Stimulated activated CD4-positive, alpha-beta T cell treated with anti-CD3 and anti-CD28 coated beads, TNF-alpha, amount 100 ng/mL, for 4 hours (primary cell): ENCODE results near the gene MADD.

ENCODE experiments used
- DNase-seq, 3 experiments: peaks; one replicate each; pipeline ENCODE4 v3.0.0-alpha.2; 2020; ENCODE audit warnings: low read depth in 3 of 3

The MADD gene

DNA sequence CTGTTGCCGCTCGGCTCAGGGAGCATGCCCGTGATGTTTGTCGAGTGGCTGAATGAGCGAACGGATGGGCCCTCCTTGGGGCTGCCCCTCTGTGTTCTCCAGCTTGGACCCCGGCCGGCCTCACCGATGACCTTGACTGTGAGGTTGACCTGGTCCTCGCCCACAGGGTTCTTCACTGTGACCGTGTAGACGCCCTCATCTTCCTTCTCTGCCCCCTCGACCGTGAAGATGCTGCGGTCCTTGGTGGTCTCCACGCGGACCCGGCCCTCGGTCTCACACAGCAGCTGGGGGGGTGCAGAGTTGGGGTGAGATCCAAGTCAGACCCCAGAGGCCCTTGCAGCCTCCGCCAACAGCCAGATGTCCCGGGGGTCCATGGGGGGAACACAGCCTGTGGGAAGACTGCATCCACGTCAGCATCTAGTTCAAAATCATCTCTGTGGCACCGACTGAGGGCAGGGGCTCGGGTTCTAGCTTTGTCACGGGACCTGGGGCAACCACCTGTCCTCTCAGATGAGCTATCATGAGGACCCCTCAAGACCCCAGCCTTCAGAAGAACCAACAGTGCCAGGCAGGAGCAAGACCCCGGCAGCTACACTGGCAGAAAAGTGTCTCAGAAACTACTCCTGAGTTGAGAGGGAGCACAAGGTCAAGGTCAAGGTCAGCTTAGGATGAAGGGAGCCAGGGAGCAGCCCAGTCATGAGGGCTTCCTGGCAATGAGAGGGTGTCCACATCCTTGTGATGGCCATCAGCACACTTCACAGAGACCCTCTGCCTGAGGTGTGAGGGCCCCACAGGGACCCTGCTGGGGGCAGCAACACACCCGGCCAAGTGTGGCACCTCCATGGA, 68.7 kb downstream of the MADD start:
- no peak for DNase-seq

DNA sequence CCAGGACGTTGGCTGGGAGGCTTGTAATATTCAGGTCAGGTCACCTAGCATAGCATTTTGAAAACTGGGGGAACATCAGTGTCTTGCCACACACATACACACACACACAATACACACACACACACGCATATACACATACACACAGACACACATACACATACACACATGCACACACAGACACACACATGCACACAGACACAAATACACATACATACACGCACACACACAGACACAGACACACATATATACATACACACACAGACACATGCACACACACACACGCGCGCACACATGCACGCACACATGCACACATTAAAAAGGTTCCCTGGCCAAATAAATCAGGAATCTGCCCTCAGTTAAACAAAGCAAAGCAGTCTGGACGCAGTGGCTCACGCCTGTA, 70.1 kb downstream of the MADD start:
- no peak for DNase-seq

DNA sequence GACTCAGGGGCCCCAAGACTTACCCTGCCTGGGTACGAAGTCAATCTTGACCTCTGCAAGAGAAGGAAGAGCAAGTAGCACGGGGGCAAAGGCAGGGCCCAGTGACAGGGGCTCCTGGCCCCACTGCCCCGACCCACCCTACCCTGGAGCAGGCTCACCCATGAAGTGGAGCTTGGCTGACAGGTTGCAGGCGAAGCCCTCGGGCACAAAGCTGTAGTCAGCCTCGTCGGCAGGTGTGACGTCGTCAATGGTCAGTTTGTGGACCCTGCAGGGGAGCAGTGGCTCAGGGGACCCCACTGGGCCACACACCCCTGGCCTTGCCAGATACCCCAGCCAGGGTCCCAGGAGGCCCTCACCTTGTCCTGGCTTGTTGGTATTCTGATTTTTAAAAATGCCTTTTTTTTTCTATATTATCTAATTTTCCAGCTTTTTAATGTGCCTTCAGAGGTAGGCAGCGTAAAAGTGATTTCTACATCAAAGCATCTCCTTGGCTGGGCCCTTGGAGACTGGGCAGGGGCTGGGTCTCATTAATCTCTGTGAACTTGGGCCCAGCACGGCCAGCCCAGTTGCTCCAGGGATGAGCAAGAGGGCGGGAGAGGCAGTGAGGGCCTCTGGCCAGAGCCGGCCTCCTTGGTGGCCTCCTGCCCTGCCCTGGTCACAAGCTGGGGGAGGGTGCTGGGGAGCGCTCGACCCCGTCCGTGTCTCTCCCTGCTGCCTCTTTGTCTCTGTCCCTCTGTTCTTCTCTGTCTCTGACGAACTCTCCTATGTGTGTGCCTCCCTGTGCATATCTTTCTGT, 71.2 kb downstream of the MADD start:
- DNase-seq: no peak

DNA sequence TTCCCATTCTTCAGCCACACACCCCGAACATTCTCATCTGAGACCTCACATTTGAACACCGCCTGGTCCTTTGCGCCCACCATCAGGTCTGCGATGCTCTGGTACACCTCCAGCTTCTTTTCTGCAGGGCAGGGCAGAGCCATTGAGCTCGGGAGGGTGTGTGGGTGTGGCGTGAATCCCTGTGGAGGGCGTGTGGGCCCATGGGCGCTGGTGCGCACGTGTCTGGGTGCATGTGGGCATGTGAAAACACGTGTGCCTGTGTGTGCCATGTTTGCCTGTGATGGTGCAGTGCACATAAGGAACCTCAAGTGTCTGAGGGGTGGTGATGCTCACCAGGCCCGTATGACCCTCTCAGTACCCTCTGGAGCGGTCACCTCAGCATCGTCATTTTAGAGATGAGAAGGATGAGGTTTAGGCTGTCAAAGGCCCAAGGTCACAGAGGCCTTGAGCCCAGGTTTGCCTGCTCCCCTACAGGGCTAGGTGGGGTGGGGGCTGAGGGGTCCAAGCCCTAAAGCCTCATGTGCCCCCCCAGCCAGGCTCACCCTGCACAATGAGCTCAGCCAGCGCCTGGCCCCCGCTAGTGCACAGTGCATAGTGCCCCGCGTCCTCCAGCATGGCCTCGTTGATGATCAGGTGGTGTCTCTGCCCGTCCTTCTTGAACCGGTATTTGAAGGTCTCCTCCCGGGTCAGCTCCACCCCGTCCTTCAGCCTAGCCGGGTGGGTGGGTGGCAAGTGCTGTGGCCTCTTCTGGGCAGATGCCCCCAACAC, 72.3 kb downstream of the MADD start:
- DNase-seq: no peak

DNA sequence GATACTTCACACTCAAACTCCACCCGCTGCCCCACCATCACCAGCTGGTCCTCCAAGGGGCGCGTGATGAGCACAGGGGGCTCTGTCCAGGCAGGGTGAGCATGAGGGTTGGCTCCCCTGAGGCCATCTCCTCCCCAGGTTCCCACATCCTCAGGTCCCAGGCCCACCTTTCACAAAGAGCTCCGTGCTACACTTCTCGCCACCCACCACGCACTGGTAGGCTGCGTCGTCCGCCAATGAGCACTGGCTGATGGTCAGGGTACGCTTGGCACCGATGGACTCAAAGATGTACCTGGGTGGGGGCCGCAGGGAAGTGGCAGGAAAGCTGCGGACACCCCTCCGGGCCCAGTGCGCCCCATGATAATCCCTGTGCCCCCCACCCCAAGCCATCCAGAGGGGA, 72.9 kb downstream of the MADD start:
- no peak for DNase-seq

DNA sequence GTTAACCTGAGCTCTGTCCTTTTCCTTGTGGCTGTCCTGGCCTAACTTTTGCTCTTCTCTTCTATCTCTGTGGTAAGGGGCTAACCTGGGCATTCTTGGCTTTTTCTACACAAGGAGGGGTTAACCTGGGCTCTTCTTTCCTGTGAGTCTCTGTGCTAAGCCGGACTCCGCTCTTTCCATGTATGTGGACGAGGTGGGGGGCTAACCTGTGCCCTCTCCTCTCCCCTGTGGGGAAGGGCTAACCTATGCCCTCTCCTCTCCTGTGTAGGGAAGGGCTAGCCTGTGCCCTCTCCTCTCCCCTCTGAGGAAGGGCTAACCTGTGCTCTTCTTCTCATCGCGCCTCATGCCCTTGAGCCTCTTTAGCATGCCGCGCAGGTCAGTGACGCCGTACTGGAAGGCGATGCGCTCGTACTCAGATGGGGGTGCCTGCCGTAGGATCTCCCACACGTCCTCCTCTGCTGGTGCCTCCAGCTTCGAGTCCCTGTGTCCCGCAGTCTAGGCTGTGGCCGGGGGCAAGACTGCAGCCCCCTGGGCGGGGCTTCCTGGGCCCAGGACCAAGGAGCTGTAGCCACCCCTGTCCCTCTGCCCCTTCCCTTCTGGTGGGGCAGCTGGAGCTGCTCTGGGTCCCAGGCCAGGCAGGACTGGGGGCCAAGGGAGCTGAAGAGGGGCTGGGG, 76.1 kb downstream of the MADD start:
- DNase-seq: no peak

DNA sequence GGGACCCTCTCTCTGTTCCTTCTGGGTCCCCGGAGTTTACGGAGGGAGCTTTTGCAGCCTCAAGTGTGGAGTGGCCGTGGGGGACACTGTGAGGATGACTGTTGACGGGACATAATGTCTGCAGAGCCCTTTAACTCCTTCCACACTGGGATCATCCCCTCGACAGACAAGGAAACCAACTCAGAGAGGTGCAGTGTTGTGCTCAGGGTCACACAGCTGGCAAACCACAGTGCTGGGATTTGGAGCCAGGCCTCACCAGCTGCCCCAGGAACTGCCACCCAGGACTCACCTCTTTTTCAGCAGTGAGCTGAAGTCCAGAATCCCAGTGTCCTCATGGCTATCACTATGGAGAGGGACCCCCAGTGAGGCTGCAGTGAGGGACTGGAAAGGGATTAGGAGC, 77.2 kb downstream of the MADD start:
- DNase-seq: no peak

DNA sequence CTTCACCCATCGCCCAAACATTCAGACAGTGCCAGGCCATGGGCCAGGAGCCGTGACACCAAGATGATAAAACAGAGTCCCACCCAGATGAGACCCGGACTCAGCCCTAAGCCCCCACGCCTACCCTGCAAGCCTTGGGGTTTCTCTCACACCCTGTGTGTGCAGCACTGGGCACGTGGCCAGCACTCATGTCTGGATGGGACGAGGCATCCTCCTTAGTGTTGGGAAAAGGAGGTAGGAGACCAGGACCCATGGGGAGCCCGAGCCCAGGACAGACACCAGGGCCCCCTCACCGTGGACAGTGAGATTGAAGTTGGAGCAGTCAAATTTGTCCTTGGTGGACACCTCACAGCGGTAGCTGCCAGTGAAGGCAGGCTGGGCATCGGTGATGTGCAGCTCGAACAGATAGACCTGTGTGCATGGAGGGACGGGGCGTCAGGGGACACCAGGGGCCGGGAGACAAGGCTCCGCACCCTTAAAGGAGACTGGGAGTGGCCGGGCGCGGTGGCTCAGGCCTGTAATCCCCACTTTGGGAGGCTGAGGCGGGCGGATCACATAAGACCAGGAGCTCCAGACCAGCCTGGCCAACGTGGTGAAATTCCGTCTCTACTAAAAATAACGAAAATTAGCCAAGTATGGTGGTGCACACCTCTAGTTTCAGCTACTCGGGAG, 78.3 kb downstream of the MADD start:
- no peak for DNase-seq

DNA sequence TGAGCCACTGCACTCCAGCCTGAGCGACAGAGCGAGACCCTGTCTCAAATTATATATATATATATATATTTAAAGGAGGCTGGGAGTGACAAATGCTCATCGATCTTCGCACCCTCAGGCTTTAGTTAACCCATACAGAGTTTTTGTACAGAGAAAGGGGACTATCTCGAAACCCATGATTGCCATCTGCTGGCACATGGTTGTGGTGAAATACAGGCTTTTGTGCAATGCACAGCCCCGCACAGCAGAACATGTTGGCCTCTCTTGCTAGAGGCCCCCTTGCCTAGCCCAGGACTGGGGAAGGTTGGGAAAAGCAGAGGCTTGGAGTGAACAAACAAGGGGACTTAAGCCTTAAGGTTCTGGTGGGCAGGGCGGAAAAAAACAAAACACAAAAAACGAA, 78.9 kb downstream of the MADD start:
- DNase-seq: no peak

DNA sequence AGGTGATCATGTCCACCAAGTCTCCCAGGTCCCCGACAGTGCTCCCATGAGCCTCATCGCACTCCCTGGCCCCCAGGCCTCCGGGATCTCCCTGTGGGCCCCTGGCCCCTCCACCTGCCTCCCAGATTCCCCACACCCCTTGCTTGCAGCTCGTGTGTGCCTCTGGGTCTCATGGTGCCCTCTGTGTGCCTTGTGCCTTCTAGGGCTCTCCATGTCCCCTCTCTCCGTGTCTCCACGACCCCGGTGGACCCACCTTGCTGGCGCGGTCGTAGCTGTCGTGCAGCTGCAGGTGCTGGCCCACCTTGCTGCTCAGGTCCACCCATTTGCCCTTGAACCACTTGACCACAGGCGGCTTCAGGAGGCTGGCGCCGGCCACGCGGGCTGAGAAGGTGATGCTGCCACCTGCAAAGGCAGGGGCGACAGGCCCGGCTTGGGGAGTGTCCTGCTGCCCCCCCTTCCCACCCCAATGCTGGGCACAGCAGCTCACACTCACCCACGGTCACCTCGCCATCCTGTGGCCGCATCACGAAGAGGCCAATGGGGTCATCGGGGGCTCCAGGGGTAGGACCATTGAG, 79.7 kb downstream of the MADD start:
- DNase-seq: no peak

DNA sequence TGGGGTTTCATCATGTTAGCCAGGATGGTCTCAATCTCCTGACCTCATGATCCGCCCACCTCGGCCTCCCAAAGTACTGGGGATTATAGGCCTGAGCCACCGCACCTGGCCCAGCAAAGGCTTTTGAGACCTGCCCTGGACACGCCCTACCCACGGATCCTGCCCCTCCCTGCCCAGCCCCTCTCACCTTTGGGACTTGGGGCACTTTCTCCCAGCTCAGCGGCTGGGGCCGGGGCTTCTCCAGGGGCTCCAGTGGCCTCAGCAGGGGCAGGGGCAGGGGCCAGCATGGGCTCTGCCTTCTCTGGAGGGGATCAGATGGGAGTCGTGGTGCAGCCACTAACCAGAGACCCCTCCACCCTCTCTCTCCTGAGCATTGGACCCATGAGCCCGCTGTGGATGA, 80.4 kb downstream of the MADD start:
- DNase-seq: no peak

DNA sequence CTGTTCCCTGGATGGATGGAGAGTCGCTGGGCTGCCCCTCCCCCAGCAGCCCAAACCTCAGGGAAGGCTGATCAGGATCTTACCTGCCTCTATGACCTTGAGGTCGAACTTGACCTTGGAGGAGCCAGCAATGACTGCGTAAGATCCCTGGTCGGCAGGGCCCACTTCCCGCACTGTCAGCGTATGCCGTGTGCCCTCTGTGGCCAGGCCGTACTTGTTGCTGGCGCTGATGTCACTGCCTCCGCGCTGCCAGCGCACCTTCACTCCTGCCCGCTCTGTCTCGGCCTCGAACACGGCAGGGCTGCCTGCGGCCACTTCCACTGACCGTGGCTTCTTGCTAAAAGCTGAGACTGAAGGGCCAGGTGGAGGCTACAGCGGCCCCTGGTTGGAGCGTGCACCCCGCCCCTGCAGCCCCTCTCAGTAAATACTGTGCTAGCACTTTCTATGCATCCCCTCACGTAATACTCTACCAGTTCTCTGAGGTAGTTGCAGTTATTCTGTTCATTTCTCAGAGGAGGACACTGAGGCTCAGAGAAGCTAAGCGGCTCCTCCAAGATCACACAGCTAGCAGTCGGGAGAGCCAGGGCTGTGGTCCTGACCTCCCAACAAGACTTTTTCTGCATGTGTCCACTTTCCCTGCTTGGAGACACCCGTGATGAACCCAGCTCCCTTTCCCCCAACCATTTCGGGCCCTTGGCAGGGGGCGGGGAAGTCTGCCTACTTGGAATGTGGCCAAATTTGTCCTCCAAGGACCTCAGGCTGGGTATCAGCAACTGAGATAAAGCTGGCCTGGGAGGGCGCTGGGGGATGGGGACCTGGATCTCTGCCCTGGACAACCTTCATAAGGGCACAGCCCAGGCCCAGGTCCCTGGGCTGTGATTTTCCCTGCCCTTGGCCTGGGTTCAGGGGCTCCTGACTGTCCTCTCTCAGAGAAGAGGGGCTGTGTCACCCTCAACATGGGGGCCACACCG, 81.5 kb downstream of the MADD start:
- DNase-seq: no peak

DNA sequence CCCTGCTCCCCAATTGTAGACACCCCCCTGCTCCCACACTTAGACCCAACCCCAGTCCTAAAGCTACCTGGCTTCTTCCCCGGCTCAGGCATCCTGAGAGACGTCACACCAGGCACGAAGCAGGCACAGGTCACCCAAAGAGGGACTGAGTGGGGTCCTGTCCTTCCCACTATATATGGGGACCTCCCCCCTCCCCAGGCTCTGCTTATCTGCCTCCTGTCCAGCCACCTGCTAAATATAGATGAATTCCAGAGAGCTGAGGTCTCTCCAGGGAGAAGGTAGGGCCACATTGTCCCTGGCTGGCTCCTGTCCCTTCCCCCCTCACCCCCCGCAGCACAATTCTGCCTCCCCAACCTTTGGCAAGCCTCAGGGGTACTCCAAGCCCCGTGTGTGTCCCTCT, 82.6 kb downstream of the MADD start, which contains the start of gene MYBPC3:
MYBPC3 (minus strand) TSS at position 147 of the 400 bp plus-strand sequence; CDS start at position 92, 55 bp downstream.
- no peak for DNase-seq

DNA sequence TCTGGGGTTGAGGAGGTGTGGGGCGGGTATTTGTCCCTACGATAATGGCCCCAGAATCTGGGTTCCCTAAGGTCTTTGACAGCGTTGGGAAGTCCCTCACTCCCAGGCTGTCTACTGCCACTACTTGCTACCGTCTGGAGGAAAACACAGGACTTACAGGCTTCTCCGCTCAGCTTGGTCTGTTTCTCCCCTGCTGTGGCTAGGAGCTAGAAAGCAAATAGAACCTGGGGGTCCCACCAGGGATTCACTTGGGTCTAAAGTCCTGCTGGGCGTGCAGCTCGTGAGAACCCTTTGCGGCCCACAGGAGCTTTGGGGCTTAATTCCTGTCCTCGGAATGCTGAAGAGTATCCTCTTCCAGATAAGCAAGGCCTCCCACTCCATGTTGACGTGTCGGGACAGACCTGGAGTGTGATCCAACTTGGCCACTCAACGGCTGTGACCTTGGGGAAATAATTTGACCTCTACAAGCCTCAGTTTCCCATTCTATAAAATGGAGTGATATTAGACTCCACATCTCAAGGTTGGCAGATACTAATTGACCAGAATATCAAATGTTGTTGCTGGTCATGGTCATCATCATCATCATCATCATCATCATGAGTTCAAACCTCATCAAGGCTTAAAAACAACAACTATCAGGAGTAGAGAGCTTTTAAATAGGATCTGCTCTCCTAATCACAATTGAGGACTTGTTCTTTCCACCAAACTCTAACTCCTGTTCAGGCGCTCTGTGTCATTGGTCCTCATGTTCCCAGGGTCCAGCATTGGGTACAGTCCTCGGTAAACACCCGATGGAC, 84.2 kb downstream of the MADD start:
- DNase-seq: no peak

DNA sequence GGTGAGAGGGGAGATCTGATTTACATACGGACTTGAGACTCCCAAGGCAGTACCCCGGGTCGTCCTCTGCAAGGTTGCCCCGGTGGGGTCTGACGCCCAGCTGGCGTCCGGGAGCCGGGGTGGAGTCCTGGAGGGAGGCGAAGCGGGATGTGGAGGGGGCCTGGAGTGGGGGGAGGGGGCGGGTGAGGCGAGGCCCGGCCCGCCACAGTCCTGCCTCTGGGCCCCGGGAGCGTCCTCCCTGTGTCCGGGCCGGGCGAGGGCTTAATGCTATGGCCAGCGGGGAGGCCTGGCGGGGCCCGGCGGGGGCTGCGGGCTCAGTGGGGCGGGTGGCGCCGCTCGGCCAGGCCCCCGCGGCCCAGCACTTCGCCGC, 85.0 kb downstream of the MADD start:
- no peak for DNase-seq

DNA sequence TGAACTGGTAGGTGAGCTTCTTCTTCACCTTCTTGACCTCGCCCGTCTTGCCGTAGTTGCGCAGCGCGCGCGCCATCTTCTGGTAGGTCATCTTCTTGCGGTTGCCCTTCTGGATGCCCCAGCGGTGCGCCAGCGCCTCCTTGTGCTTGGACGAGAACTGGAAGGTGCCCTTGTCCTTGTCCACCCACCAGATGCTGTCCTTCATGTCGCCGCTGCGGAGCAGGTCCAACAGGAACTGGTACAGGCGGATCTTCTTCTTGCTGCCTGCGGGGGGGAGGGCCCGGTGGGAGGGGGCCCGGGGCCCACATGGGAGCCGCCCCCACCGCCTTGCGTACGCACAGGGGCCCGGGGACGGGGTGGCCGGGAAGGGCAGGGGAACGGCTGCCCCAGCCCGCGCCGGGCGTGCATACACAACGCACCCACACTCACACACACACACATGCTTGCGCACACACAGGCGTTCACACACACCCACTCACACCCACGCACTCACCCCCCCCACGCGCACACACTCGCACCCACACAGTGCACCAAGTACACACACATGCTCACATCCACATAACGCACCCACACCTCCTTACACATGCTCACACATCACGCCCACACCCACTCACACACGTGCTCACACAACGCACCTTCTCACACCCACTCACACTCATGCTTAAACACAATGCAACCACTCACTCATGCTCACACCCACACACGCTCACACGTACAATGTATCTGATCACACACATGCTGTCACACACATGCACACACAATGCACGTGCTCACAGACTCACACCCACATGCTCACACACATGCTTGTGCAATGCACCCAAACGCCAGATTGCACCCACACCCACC, 85.6 kb downstream of the MADD start:
- DNase-seq: no peak

DNA sequence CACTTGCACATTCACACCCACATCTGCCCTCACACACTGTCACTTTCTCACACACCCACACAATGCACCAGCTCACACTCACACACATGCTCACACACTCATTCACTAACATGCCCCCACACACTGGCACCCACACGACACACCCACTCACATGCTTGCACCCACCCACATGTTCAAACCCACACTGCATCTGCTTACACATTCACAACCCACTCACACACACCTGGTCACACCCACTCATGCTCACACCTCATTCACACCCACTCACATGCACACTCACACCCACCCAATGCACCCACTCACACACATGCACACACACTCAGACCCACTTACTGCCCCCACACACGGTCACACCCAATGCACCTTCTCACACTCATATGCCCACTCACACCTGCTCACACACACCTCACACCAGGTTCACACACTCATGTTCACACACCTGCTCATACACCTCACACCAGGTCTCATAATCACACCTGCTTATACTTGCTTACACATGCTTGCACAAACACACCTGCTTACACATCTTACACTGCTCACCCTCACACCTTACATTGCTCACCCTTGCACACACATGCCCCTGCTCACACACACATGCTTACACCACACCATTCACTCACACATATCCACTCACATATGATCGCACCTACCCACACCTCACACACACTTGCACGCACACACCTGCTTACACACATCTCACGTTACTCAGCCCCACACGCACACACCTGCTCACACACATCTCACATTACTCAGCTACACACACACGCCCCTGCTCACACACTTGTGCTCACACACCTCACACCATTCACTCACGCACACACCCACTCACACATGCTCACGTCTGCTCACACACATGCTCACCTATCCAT, 86.4 kb downstream of the MADD start:
- no peak for DNase-seq
